Measurements from ENCODE around the gene FANCC. TPM values are rescaled to one million over a fixed set of nuclear protein-coding genes. Genes with fewer than 3 reads are reported as not detected.
"Not testable (repeated sequence)": the region's sequence is repeated elsewhere in the genome, so short reads cannot be mapped to it uniquely, and the experiment has no call there.

Gene FANCC
- total RNA-seq, 1 donor = 3.8 TPM

DNA sequence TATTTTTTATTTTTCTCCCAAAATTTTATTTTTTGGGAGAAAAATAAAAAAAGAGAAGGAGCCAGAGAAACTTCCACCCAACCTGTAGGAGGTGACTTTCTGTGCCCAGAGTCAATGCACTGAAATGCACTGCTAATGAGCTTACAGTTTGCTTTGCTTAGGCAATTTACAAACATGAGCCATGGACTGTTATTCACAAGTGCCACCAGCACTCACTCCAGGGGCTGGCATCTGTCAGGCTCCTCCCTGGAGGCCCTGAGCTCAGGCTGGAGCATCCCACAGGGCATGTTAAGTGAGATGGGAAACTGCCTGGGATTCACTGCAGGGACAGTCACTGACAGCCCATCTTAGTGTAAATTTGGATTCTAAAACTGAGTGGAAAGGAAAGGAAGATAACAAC, 74.9 kb downstream of the FANCC start:
- Histone ChIP-seq H3K4me1 (ENCODE audit: insufficient read depth, low read length) (no peaks in the 10 kb centered on the region), H3K4me3 (ENCODE audit: low read length) (no peak overlapping the region), H3K27me3 (ENCODE audit: insufficient read depth, low read length) (no peaks in the 10 kb centered on the region), H3K9me3 (ENCODE audit: low read depth, low read length) (no peaks in the 10 kb centered on the region)

DNA sequence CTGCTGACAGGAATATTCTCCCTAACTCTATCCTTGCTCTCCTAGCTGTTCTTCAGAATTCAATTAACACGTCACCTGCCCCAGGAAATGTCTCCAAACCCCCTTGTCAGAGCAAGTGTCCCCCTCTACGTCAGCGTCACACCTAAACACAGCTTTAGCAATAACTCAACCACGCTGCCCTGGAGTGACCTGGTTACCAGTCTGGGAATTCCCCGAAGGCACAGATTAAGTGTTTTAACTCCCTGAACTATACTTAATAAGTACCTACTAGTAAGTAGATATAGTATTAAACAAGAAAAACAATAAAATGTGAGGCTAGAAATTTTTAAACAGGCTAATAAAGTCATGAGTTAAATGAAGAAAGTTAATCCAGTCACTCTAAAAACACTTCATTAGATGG, 78.4 kb downstream of the FANCC start:
- H3K9me3 ChIP-seq (ENCODE audit: low read depth, low read length) = no peaks in the 10 kb centered on the region
- H3K4me3 ChIP-seq (ENCODE audit: low read length) = no peak overlapping the region
- no peaks in the 10 kb centered on the region for H3K4me1 ChIP-seq (ENCODE audit: insufficient read depth, low read length)
- no peaks in the 10 kb centered on the region for H3K27me3 ChIP-seq (ENCODE audit: insufficient read depth, low read length)

DNA sequence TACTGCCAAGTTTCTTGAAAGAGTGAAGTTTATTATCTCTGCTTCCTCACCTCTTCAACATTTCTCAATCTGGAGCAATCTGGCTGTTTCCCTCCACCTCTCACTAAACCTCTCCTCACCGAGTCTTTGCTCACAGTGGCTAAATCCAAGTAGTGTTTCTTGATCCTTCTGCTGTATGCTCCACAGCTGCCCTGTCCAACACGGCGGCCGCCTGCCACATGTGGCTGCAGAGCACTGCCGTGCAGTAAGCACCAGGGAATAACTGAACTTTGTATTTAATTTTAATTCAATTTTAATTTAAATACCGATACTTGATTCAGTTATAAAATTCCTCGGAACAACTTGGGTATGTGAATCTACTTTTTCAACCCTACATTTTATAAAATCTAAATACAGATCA, 80.2 kb downstream of the FANCC start:
- H3K4me3 ChIP-seq (ENCODE audit: low read length) = no peak overlapping the region
- no peaks in the 10 kb centered on the region for H3K27me3 ChIP-seq (ENCODE audit: insufficient read depth, low read length)
- no peaks in the 10 kb centered on the region for H3K9me3 ChIP-seq (ENCODE audit: low read depth, low read length)
- H3K4me1 ChIP-seq (ENCODE audit: insufficient read depth, low read length) = no peaks in the 10 kb centered on the region

DNA sequence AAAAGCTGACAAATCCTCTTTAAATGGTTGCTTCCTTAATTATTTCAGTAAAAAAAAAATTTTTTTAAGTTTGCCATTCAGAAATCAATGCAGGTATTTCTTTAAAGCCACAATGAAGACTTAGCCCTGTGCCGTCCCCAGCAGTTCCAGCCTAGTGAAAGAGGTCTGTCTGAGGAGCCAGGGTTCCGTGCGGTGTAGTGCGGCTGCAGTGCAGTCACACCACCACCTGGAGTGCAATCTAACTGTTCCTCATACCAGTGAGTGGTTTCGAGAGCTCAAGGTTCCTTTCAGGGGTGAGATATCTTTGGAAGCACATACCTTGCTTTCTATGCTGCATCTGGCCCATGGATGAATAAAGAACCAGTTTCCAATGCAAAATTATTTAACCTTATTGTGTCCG, 87.5 kb downstream of the FANCC start:
- H3K4me1 ChIP-seq (ENCODE audit: insufficient read depth, low read length) = no peaks in the 10 kb centered on the region
- H3K27me3 ChIP-seq (ENCODE audit: insufficient read depth, low read length) = no peaks in the 10 kb centered on the region
- no peak overlapping the region for H3K4me3 ChIP-seq (ENCODE audit: low read length)
- H3K9me3 ChIP-seq (ENCODE audit: low read depth, low read length) = no peaks in the 10 kb centered on the region

DNA sequence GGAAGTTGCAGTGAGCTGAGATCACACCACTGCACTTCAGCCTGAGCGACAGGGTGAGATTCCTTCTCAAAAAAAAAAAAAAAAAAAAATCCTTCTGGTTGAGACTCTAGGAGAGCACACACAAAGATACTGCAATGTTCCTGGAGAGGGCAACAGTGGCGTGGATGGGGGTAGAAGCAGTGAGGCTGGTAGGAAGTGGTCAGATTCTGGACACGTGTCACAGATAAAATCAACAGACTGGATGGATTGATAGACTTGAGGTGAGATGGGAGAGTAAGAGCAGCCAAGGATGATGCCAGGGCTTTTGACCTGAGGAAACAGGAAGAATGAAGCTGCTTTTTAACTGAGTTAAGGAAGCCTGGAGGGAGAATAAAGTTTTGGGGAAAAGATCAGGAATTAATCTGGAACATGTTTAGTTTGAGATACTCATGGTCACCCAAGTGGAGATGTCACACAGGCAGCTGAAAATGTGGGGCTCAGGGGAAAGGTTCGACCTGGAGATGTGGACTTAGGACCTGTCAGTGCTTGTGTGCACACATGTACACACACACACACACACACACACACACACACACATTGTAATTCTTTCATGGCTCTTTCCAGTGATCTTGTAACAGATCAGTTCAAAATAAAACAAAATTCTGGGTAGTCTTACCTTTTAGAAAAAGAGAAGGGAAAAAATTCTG, 88.1 kb downstream of the FANCC start:
- no peaks in the 10 kb centered on the region for H3K9me3 ChIP-seq (ENCODE audit: low read depth, low read length)
- H3K4me3 ChIP-seq (ENCODE audit: low read length) = no peak overlapping the region
- H3K4me1 ChIP-seq (ENCODE audit: insufficient read depth, low read length) = no peaks in the 10 kb centered on the region
- H3K27me3 ChIP-seq (ENCODE audit: insufficient read depth, low read length) = no peaks in the 10 kb centered on the region

DNA sequence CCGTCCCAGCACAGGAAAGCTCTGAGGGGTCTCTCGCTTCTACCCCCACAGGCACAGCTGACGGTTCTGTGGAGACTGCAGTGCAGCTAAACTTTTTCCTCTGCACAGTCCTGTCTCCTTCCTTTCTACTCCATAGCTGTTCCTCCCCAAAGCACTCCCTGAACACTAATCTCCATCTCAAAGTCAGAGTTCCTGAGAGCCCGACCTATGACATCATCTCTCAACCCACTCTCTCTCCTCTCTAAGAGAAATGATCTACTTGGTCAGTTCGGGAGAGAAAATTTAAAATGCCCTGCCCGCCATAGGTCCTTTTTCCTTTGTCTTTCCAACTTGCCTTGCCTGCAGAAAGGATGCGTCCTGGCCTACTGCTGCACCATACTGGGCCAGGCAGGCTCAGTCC, 90.6 kb downstream of the FANCC start:
- H3K9me3 ChIP-seq (ENCODE audit: low read depth, low read length) = no peaks in the 10 kb centered on the region
- no peaks in the 10 kb centered on the region for H3K4me1 ChIP-seq (ENCODE audit: insufficient read depth, low read length)
- H3K4me3 ChIP-seq (ENCODE audit: low read length) = no peak overlapping the region
- H3K27me3 ChIP-seq (ENCODE audit: insufficient read depth, low read length) = no peaks in the 10 kb centered on the region

DNA sequence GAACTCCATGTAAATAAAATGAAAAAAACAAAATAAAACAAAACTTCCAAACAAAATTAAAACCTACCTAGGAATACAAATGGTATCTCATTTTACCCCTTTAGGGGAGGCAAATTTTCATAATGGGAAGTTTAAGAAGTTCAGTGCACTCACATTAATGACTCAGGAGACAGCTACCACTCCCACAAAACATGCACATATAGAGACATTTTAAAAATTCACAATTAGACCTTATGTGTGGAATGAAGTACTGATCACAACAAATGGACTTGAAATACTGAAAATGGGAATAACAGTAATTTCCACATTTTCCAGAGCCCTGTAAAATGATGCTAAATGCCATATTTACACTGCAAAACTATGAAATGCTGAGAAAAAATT, 91.8 kb downstream of the FANCC start:
- Histone ChIP-seq H3K9me3 (ENCODE audit: low read depth, low read length) (no peaks in the 10 kb centered on the region), H3K27me3 (ENCODE audit: insufficient read depth, low read length) (no peaks in the 10 kb centered on the region), H3K4me1 (ENCODE audit: insufficient read depth, low read length) (no peaks in the 10 kb centered on the region), H3K4me3 (ENCODE audit: low read length) (no peak overlapping the region)

DNA sequence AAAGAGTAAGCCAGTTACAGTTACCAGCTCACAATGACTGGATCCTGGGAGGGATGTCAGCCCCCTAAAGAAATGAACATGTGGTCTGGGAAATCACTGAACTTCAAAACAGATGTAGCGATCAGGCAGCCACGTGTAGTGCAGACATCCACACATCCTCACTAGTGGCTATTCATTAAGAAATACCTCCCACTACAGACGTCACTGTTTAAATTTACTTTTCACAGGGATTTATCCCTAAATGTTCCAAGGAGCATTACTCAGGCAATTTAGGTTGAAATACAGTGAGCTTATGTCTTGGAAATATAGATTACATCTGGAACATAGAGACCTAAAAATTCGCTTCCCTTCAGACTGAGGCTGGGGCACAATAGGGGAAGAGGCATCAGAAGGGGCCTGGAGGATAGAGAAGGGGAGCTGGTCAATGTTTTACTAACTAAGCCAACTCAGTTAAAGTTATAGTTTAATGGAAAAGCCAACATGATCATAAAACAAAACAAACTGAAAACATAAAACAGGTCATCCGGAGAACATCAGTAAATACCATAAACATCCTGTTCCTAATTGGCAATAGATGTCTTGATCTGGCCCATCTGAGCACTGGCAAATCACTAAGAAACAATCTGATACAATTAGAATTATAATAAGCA, 92.3 kb downstream of the FANCC start:
- Histone ChIP-seq H3K27me3 (ENCODE audit: insufficient read depth, low read length) (no peaks in the 10 kb centered on the region), H3K9me3 (ENCODE audit: low read depth, low read length) (no peaks in the 10 kb centered on the region), H3K4me1 (ENCODE audit: insufficient read depth, low read length) (no peaks in the 10 kb centered on the region), H3K4me3 (ENCODE audit: low read length) (no peak overlapping the region)

DNA sequence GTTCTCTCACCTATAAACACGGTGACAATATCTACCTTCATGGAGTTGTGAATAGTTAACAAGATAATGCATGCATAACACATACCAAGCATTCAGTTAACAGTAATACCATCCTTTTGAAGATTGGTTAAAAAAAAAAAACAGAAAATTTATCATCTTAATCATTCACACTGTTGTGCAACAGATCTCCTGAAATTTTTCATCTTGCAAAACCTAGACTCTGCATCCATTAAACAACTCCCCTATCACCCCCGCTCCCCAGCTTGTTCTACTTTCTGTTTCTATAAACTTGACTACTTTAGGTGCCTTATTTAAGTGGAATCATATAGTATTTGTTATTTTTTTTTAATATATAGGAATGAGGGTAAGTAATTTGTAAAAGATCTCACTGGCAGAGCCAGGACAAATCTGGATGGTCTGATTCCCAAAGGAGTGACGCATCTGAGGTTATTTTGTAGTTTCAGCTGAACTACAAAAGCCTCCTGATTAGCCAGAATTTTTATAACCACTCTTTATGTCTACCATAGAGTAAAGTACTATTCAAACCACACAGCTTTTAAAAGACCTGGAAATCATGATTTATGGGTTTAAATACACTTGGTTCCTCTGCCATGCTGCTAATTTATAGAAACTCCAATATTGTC, 93.0 kb downstream of the FANCC start:
- Histone ChIP-seq H3K27me3 (ENCODE audit: insufficient read depth, low read length) (no peaks in the 10 kb centered on the region), H3K4me1 (ENCODE audit: insufficient read depth, low read length) (no peaks in the 10 kb centered on the region), H3K4me3 (ENCODE audit: low read length) (no peak overlapping the region), H3K9me3 (ENCODE audit: low read depth, low read length) (no peaks in the 10 kb centered on the region)

DNA sequence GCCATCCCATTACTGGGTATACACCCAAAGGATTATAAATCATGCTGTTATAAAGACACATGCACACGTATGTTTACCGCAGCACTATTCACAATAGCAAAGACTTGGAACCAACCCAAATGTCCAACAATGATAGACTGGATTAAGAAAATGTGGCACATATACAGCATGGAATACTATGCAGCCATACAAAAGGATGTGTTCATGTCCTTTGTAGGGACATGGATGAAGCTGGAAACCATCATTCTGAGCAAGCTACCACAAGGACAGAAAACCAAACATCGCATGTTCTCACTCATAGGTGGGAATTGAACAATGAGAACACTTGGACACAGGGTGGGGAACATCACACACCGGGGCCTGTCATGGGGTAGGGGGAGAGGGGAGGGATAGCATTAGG, 97.2 kb downstream of the FANCC start:
- H3K9me3 ChIP-seq (ENCODE audit: low read depth, low read length); H3K4me1 ChIP-seq (ENCODE audit: insufficient read depth, low read length); H3K4me3 ChIP-seq (ENCODE audit: low read length); H3K27me3 ChIP-seq (ENCODE audit: insufficient read depth, low read length): not testable (repeated sequence)

DNA sequence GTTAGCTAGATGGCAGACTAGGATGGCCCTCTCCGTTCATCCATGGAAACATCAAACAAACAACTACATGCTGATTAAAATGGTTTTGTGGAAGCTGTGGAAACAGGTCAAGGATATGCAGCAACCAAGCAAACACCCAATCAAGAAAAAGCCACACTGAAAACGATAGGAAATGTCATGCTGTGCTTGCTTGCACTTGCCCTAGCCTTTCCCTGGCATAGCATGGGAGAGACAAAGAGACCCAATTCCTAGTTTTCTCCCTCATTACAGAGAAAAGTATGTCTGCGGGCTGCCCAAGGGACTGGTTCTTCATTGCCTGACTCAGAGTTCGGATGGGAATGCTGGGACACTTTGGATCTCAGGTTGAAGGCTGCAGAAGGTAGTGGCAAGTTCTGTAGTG, 98.7 kb downstream of the FANCC start:
- Histone ChIP-seq H3K27me3 (ENCODE audit: insufficient read depth, low read length) (no peaks in the 10 kb centered on the region), H3K9me3 (ENCODE audit: low read depth, low read length) (no peaks in the 10 kb centered on the region), H3K4me3 (ENCODE audit: low read length) (no peak overlapping the region), H3K4me1 (ENCODE audit: insufficient read depth, low read length) (peaks cover 8% of the 10 kb centered on the region)

DNA sequence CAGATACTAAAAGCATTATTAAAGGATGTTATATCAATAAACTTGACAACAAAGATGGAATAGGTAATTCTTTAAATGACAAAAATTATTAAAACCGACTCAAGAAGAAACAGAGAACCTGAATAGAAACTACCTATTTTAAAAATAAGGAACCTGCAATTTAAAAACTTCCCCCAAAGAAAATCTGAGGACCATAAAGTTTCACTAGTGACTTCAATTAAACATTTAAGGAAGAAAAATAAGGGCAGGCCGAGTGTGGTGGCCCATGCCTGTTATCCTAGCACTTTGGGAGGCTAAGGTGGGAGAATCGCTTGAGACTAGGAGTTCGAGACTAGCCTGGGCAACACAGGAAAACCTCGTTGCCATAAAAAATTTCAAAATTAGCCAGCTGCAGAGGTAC, 99.6 kb downstream of the FANCC start:
- H3K9me3 ChIP-seq (ENCODE audit: low read depth, low read length) = no peaks in the 10 kb centered on the region

DNA sequence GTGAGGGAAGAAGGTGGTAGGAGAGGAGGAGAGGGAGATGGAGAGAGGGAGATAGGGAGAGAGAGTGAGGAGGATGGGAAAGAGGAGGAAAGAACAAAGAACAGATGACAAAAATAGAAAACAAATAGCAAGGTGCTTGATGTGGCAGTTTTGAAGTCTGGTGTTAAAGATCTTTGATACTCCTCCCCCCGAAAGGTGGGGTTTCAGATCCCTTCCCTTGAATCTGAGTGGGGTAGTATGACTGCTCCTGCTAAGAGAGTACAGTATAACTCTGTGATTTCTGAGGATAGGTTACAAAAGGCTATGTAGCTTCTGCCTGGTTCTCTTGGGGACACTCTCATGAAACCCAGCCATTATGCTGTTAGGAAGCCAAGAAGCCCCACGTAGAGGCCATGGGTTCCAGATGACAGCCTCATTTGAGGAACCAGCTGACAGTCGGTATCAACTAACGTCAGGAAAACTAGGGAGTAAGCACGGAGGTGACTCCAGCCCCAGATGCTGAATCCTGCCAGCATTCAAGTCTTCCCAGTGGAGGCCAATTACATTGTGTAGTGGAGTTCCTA, 102.1 kb downstream of the FANCC start:
- Histone ChIP-seq H3K4me3 (ENCODE audit: low read length) (no peak overlapping the region), H3K4me1 (ENCODE audit: insufficient read depth, low read length) (peaks cover 8% of the 10 kb centered on the region), H3K27me3 (ENCODE audit: insufficient read depth, low read length) (no peaks in the 10 kb centered on the region), H3K9me3 (ENCODE audit: low read depth, low read length) (no peaks in the 10 kb centered on the region)

More for the DNA sequence above, 99.6 kb downstream of the FANCC start:
- no peaks in the 10 kb centered on the region for H3K27me3 ChIP-seq (ENCODE audit: insufficient read depth, low read length)
- H3K4me1 ChIP-seq (ENCODE audit: insufficient read depth, low read length) = peaks cover 8% of the 10 kb centered on the region
- H3K4me3 ChIP-seq (ENCODE audit: low read length) = no peak overlapping the region

DNA sequence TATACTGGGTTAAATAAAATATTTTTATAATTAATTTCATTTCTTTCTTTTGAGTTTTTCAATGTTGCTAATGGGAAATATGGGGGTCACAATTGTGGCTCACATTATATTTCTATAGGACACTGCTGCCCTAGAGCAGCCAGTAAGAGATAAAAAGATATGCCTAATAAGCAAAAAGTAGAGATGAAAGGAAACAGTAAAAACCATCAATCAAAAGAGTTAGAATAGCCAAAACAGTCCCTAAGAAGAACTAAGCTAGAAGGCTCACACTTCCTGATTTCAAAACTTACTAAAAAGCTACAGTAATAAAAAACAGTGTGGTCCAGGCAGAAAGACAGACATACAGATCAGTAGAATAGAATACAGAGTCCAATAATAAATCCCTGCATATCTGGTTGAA, 104.4 kb downstream of the FANCC start:
- Histone ChIP-seq H3K27me3 (ENCODE audit: insufficient read depth, low read length) (no peaks in the 10 kb centered on the region), H3K4me1 (ENCODE audit: insufficient read depth, low read length) (peaks cover 6% of the 10 kb centered on the region)

DNA sequence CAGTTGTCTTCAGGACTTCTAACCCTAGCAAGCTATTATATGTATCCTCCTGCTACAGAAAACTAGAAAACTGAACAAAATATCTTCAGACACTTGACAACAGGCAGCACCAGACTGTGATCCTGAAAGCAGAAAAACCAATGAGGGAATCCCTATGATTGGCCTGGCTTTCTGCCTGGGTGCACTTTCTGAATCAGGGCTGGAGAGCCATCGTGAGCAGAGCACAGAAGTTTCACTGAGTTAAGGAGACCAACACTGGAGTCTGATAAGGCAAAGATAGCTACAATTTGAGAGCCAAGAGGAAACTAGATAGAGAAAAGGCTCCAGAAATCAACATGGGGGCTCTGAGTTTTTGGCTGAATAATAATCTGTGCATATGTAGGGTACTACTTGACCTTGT, 106.5 kb downstream of the FANCC start:
- Histone ChIP-seq H3K4me3 (ENCODE audit: low read length) (no peak overlapping the region), H3K27me3 (ENCODE audit: insufficient read depth, low read length) (no peaks in the 10 kb centered on the region), H3K4me1 (ENCODE audit: insufficient read depth, low read length) (no peaks in the 10 kb centered on the region), H3K9me3 (ENCODE audit: low read depth, low read length) (no peaks in the 10 kb centered on the region)

More for the DNA sequence above, 104.4 kb downstream of the FANCC start:
- Histone ChIP-seq H3K4me3 (ENCODE audit: low read length) (no peak overlapping the region), H3K9me3 (ENCODE audit: low read depth, low read length) (no peaks in the 10 kb centered on the region)
